Spleen (tissue), 11 donors: Measurements from ENCODE around the gene TUBA3D. TPM values are rescaled to one million over a fixed set of nuclear protein-coding genes. Genes with fewer than 3 reads are reported as not detected.
A peak's percentile ranks its signal among the peaks of the same experiment; 100 is the strongest.
"Not testable (repeated sequence)": the region's sequence is repeated elsewhere in the genome, so short reads cannot be mapped to it uniquely, and the experiment has no call there.

Source experiments
- DNase-seq: peaks from one replicate; pipeline ENCODE4 v3.0.0-alpha.2; 2020
- H3K27ac ChIP-seq, 8 donors: fragments of 200-600 bp; sonication (generic) in 7 of 8; 1 replicate in 4 of 8; 2 replicates in 4 of 8; pipeline versions ENCODE4 v1.5.0 to v1.8.0; 2016 to 2021; ENCODE audit warnings: inconsistent platforms in 4 of 8, mild to moderate bottlenecking in 4 of 8, moderate library complexity in 1 of 8
- H3K27me3 ChIP-seq, 7 donors: fragments of 200-600 bp; sonication (generic) in 6 of 7; replicated peaks in 1 of 7; 1 replicate in 4 of 7; 2 replicates in 3 of 7; pipeline versions ENCODE4 v1.5.0 to v1.8.0; 2016 to 2021; ENCODE audit warnings: inconsistent platforms in 3 of 7, mild to moderate bottlenecking in 1 of 7
- H3K36me3 ChIP-seq, 6 donors: fragments of 200-600 bp; sonication (generic) in 5 of 6; 1 replicate in 4 of 6; 2 replicates in 2 of 6; pipeline versions ENCODE4 v1.5.0 to v1.8.0; 2016 to 2021; ENCODE audit warnings: inconsistent platforms in 2 of 6
- H3K4me1 ChIP-seq, 6 donors: fragments of 200-600 bp; sonication (generic) in 5 of 6; 1 replicate in 3 of 6; 2 replicates in 3 of 6; pipeline versions ENCODE4 v1.5.0 to v1.8.0; 2016 to 2021; ENCODE audit warnings: inconsistent platforms in 3 of 6
- H3K4me3 ChIP-seq, 8 donors: fragments of 200-600 bp; sonication (generic) in 7 of 8; 1 replicate in 4 of 8; 2 replicates in 4 of 8; pipeline versions ENCODE4 v1.5.0 to v1.8.0; 2016 to 2021; ENCODE audit warnings: inconsistent platforms in 4 of 8, mild to moderate bottlenecking in 4 of 8, moderate library complexity in 2 of 8
- H3K9me3 ChIP-seq, 8 donors: fragments of 200-600 bp; sonication (generic) in 7 of 8; 1 replicate in 4 of 8; 2 replicates in 4 of 8; pipeline versions ENCODE4 v1.5.0 to v1.8.0; 2016 to 2021; ENCODE audit warnings: inconsistent platforms in 4 of 8
- POLR2A ChIP-seq, 3 donors: fragments of 450-650 bp; IDR thresholded peaks; one replicate each; pipeline ENCODE4 v1.5.1; 2017; ENCODE audit warnings: antibody characterized with exemption in 3 of 3, mild to moderate bottlenecking in 1 of 3
- POLR2AphosphoS5 ChIP-seq, 3 donors: sonication (generic); formaldehyde crosslinking; IDR thresholded peaks; one replicate each; pipeline ENCODE4 v1.5.1; 2017; ENCODE audit warnings: antibody characterized with exemption in 3 of 3
- WGBS, 5 donors: extraction: QIAGEN DNeasy Blood & Tissue Kit in 3 of 5; methylation state at CpG; one replicate each; pipeline versions ENCODE4 v1.1.5 to v1.1.7; 2013 to 2018; 5-methylcytosine and 5-hydroxymethylcytosine counted together
- intact Hi-C: fragments of 100-400 bp; cut with DNase I; formaldehyde crosslinking; loops from one replicate; pipeline ENCODE4 v1.15.0; 2023; ENCODE audit warnings: low total_unique reads
- polyA plus RNA-seq, 3 donors: library from polyadenylated mRNA; stranded (reverse); fragments of 200-250 nt; gene quantifications; one replicate each; pipeline ENCODE4 v1.2.1, GENCODE V29; 2013
- total RNA-seq, 7 donors: library from RNA; depleted of rRNA in 3 of 7; stranded (reverse); fragments of >200 nt in 3 of 7; fragmentation: NEBNext Ultra II Directional in 4 of 7; extraction: Animal tissue kit (Norgen Biotek cat#: 25700) in 4 of 7; gene quantifications; one replicate each; pipeline versions ENCODE4 v1.1.0 to v1.2.1, GENCODE V29; 2016 to 2021
- TF ChIP-seq, protein P1 (sequence below), 11 experiments: fragments of 200-600 bp in 7 of 11; fragments of 450-650 bp in 4 of 11; sonication (generic) in 4 of 11; IDR thresholded peaks in 8 of 11; conservative IDR thresholded peaks in 3 of 11; 1 replicate in 7 of 11; 2 replicates in 4 of 11; pipeline versions ENCODE4 v1.4.0 to v1.8.0; 2016 to 2021; ENCODE audit warnings: antibody characterized with exemption in 11 of 11, inconsistent platforms in 4 of 11, mild to moderate bottlenecking in 1 of 11
- donor health status: healthy with polysubstance abuse.
- donor health status: DM: no; HTN: no; CAD: no; lungs with moderate emphysema.
- donor health status: DM: no; HTN: no; CAD: no.
- donor health status: Bipolar disorder and iron deficiency.
- donor health status: healthy.
- donor health status: DM: no; HTN: no; CAD: no.
- donor health status: DM: yes; HTN: yes; CAD: no.

The TUBA3D gene
- total and polyA plus RNA-seq, 10 donors = 0.10 to 0.86 TPM; not detected in 8

DNA sequence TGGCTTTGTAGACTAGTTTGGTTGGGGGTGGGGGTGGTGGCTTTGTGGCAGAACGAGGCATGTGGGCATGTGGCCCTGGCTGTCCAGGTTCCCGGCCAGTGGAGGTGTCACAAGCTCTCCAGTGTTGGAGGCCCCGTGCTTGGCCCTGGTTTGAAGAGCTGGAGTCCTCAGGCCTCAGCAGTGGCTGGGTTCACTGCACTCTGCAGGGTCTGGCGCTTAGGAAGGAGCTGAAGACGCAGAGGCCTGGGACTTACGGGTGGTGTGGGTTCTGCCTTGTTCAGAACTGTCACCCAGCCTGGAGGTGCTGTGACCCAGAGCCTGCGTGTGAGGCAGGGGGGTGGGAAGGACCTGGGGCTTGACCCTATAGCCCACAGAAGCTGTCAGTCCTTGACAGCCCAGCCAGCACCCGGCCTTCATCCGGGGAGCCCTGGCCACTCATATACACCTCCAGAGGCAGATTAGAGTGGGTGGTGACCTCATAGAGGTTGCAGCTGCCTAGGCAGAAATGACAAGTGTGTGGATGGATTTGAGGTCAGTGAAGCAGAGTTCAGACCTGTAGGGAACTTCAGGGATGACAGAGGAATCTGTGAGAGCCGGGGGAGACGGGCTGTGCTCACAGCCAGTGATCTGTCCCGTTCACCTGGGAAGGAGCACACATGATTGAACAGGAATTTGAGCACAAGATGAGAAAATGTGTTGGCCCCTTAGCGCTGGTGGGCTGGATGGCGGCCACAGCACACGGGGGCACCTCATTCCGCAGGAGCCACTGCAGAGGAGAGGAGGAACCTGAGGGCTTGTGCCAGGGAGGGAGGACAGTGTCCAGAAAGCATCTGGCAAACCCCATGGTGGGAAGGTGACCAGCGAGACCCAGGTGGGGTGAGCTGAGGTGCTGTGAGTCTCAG lies 36.3 kb downstream of the TUBA3D start:
- H3K36me3 ChIP-seq = peaks cover 0 to 96% (median 51%) of the 10 kb centered on the region in 6 donors
- DNase-seq, H3K27me3 ChIP-seq, intact Hi-C loops, H3K9me3 ChIP-seq, H3K4me3 ChIP-seq, H3K27ac ChIP-seq: not testable (repeated sequence)
- WGBS, 5 donors = 67 to 98% (median 83%) methylated on average over 11 to 17 of the region's 17 CpGs
- H3K4me1 ChIP-seq = peaks cover 0 to 19% (median 6%) of the 10 kb centered on the region in 6 donors

DNA sequence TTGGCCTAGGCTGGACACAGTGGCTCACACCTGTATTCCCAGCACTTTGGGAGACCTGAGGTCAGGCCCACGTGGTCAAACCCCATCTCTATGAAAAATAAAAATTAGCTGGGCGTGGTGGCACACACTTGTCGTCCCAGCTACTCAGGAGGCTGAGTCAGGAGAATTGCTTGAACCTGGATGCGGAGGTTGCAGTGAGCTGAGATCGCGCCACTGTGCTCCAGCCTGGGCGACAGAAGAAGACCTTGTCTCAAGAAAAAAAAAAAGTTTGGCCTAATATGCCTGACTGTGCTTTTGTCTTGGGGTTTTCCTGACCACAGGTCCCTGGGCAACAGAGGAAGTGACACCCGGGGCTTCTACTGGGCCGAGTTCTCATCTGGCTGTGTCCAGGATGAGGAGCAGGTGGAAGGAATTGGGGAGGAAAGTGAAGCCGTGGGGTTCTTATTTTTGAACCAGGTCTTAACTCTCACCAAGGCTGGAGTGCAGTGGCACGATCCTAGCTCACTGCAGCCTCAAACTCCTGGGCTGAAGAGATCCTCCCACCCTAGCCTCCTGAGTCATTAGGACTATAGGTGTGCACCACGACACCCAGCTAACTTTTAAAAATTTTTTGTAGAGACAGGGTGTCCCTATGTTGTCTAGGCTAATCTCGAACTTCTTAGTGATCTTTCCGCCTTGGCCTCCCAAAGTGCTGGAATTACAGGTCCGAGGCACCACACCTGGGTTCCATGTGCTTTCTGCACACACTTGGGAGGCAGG lies 38.7 kb downstream of the TUBA3D start:
- H3K36me3 ChIP-seq = peaks cover 0 to 97% (median 47%) of the 10 kb centered on the region in 6 donors
- intact Hi-C loops, H3K9me3 ChIP-seq, H3K27me3 ChIP-seq, H3K4me3 ChIP-seq, DNase-seq: not testable (repeated sequence)
- H3K27ac ChIP-seq = peak overlapping the region in 1 of 8 donors; percentile 5
- H3K4me1 ChIP-seq = peaks cover 0 to 19% (median 6%) of the 10 kb centered on the region in 6 donors
- WGBS, 5 donors = 49 to 74% (median 56%) methylated on average over 13 to 15 of the region's 15 CpGs

DNA sequence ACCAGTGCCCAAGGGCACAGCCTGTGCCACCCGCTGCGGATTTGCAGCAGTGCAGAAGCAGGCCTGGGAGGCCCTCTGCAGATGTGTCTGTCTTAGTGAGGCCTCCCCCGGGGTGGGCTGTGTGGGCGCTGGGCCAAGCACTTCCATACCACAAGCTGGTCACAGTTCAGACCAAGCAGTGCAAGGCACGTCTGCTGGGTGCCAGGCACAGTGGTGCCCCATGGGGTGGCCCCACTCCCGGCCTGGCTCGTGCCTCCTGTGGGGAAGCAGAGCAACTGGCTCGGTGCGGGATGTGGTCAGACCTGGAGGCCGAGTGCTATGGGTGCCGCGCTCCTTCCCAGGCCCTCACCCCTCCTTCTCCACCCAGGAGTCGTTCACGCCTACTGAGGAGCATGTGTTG lies 39.3 kb downstream of the TUBA3D start:
- H3K27me3 ChIP-seq, H3K4me3 ChIP-seq, intact Hi-C loops, H3K9me3 ChIP-seq: not testable (repeated sequence)
- Histone ChIP-seq H3K4me1 (peaks cover 0 to 19% (median 6%) of the 10 kb centered on the region in 6 donors), H3K36me3 (peaks cover 0 to 97% (median 47%) of the 10 kb centered on the region in 6 donors), H3K27ac (peak overlapping the region in 1 of 8 donors; percentile 5)
- 72 to 81% (median 74%) methylated on average over 4 to 14 of the region's 14 CpGs for WGBS, 5 donors
- peak; percentile 75 for DNase-seq
- peak in 1 of 3 donors; percentile 39 for TF ChIP-seq POLR2AphosphoS5 (IDR thresholded peaks at IDR 0.05)

DNA sequence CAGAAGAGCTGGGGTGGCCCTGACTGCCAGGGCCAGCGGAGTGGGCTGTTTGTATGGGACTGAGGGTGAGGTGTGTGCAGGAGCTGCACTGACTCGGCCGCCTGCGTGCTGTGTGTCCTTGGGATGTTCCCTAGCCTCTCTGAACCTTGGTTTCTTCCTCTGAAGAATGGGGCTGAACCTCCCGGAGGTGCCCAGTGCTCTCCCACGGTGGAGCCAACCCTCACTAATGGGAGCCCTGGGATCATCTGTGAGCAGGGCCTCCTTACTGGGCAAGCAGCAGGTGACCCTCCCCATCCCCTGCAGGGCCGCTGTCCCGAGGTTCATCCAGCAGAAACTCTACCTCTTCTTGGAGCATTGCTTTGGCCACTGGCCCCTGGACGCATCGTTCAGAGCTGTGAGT lies 40.1 kb downstream of the TUBA3D start:
- H3K27me3 ChIP-seq = no peaks in the 10 kb centered on the region
- no peak overlapping the region for H3K4me3 ChIP-seq
- DNase-seq = peak; percentile 58
- WGBS, 5 donors = 83 to 90% (median 90%) methylated on average over 2 to 10 of the region's 10 CpGs
- no peak overlapping the region for H3K27ac ChIP-seq
- TF ChIP-seq POLR2AphosphoS5 (IDR thresholded peaks at IDR 0.05) = no peak
- TF ChIP-seq, protein P1, sequence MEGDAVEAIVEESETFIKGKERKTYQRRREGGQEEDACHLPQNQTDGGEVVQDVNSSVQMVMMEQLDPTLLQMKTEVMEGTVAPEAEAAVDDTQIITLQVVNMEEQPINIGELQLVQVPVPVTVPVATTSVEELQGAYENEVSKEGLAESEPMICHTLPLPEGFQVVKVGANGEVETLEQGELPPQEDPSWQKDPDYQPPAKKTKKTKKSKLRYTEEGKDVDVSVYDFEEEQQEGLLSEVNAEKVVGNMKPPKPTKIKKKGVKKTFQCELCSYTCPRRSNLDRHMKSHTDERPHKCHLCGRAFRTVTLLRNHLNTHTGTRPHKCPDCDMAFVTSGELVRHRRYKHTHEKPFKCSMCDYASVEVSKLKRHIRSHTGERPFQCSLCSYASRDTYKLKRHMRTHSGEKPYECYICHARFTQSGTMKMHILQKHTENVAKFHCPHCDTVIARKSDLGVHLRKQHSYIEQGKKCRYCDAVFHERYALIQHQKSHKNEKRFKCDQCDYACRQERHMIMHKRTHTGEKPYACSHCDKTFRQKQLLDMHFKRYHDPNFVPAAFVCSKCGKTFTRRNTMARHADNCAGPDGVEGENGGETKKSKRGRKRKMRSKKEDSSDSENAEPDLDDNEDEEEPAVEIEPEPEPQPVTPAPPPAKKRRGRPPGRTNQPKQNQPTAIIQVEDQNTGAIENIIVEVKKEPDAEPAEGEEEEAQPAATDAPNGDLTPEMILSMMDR (IDR thresholded peaks at IDR 0.05 in 8 of 11, conservative IDR thresholded peaks at IDR 0.05 in 3 of 11) = no peak
- no peak for TF ChIP-seq POLR2A (IDR thresholded peaks at IDR 0.05)
- intact Hi-C loops = no loop called here
- H3K4me1 ChIP-seq = peaks cover 0 to 19% (median 6%) of the 10 kb centered on the region in 6 donors
- peaks cover 0 to 96% (median 51%) of the 10 kb centered on the region in 6 donors for H3K36me3 ChIP-seq
- H3K9me3 ChIP-seq = no peaks in the 10 kb centered on the region

DNA sequence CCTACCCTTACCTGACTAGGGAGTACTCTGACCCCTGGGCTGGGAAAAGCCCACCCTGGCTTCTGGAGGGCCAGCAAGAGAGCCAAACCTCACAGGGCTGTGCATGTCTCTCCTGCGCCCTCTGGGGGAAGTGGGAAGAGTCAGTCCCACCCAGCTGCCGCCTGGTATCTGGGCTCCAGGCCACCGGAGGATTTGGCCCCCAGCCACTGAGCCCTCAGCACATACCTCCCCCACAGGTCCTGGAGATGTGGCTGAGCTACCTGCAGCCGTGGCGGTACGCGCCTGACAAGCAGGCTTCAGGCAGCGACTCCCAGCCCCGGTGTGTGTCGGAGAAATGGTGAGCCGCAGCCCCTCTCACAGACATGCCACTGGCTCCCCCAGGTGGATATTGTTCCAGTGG lies 40.7 kb downstream of the TUBA3D start:
- peaks cover 0 to 94% (median 51%) of the 10 kb centered on the region in 6 donors for H3K36me3 ChIP-seq
- H3K27me3 ChIP-seq, intact Hi-C loops, H3K27ac ChIP-seq, H3K4me3 ChIP-seq, H3K9me3 ChIP-seq: not testable (repeated sequence)
- WGBS, 5 donors = 84 to 93% (median 87%) methylated on average over 10 to 11 of the region's 11 CpGs; no CpG with 5 or more reads in 1 of the 5 donors
- peak; percentile 68 for DNase-seq
- H3K4me1 ChIP-seq = peaks cover 0 to 19% (median 6%) of the 10 kb centered on the region in 6 donors
